GM23248 (cell line): ENCODE measurements around the gene BAZ2B.

ENCODE experiments used
- EZH2 ChIP-seq: fragments of 200-600 bp; sonication (generic); IDR thresholded peaks from 2 replicates; pipeline ENCODE4 v1.6.1; 2018; ENCODE audit warnings: antibody characterized with exemption, mild to moderate bottlenecking; ENCODE audit not compliant: insufficient read depth, poor library complexity, severe bottlenecking
- EZH2phosphoT487 ChIP-seq: fragments of 200-600 bp; sonication (generic); IDR thresholded peaks from 2 replicates; pipeline ENCODE4 v1.6.1; 2018; ENCODE audit warnings: antibody characterized with exemption, moderate library complexity, mild to moderate bottlenecking, low read depth; ENCODE audit not compliant: insufficient read depth

- TF ChIP-seq EZH2phosphoT487 (no peak), EZH2 (no peak)
These were observed 43.9 kb downstream of the BAZ2B start for GRCh38 chr2:159572459-159572858.
